Activated CD4-positive, alpha-beta T cell treated with anti-CD3 and anti-CD28 coated beads for 36 hours (primary cell): ENCODE results near the gene CENPP. TPM values are rescaled to one million over a fixed set of nuclear protein-coding genes. Genes with fewer than 3 reads are reported as not detected.
"Not testable (repeated sequence)": the region's sequence is repeated elsewhere in the genome, so short reads cannot be mapped to it uniquely, and the experiment has no call there.

Experiments
- ATAC-seq: fragments of 200-7000 bp; cut with Tn5 transposase; one replicate; pipeline ENCODE4 v1.10.0; 2021; ENCODE audit warnings: mild to moderate bottlenecking, moderate library complexity
- CTCF ChIA-PET: fragments of 350-600 bp; sonication (Branson Sonifier 250); formaldehyde crosslinking; loops from one replicate; lab custom pipeline; 2021; ENCODE audit warnings: antibody characterized with exemption; lab: Charles Lee
- POLR2A ChIA-PET: fragments of 350-600 bp; sonication (Branson Sonifier 250); formaldehyde crosslinking; loops from one replicate; lab custom pipeline; 2021; ENCODE audit warnings: antibody characterized with exemption, inconsistent platforms; lab: Charles Lee
- DNase-seq: peaks from one replicate; pipeline ENCODE4 v3.0.0-alpha.2; 2020
- H3K27ac Mint-ChIP-seq: one replicate; pipeline ENCODE4 v1.8.0; 2021; ENCODE audit warnings: mixed read lengths
- H3K27me3 Mint-ChIP-seq: one replicate; pipeline ENCODE4 v1.8.0; 2021; ENCODE audit warnings: mixed read lengths
- H3K36me3 Mint-ChIP-seq: one replicate; pipeline ENCODE4 v1.8.0; 2021; ENCODE audit warnings: low read depth, mixed read lengths
- H3K4me1 Mint-ChIP-seq: one replicate; pipeline ENCODE4 v1.8.0; 2021; ENCODE audit warnings: mixed read lengths
- H3K4me3 Mint-ChIP-seq: one replicate; pipeline ENCODE4 v1.8.0; 2021; ENCODE audit warnings: mild to moderate bottlenecking, moderate library complexity, mixed read lengths
- H3K9me3 Mint-ChIP-seq: one replicate; pipeline ENCODE4 v1.8.0; 2021; ENCODE audit warnings: low read depth, mixed read lengths
- intact Hi-C, 2 experiments: fragments of 100-400 bp; cut with DNase I in 1 of 2; cut with micrococcal nuclease in 1 of 2; formaldehyde crosslinking; loops; one replicate each; pipeline versions ENCODE4 v1.14.2 to v1.15.1; 2022 to 2024; cut with DNase I, micrococcal nuclease
- total RNA-seq, 2 experiments: library from RNA; stranded (reverse); gene quantifications; one replicate each; pipeline ENCODE4 v1.2.3, GENCODE V29; 2021

Gene CENPP
- total RNA-seq, 2 experiments from 2014 or later = 22.8 to 32.3 TPM

- intact Hi-C loops = no loop called here
- ChIA-PET POLR2A (no interaction called here), CTCF (interaction anchor here (0.7 kb wide), 1 partner anchor 194 kb away, joined by 3 read pairs; no protein-coding TSS in a partner anchor)
- H3K4me3 Mint-ChIP-seq = no peak overlapping the region
- peaks cover 26% of the 10 kb centered on the region for H3K36me3 Mint-ChIP-seq
- H3K4me1 Mint-ChIP-seq = no peaks in the 10 kb centered on the region
- H3K27ac Mint-ChIP-seq = no peak overlapping the region
- no peaks in the 10 kb centered on the region for H3K9me3 Mint-ChIP-seq
- H3K27me3 Mint-ChIP-seq = no peaks in the 10 kb centered on the region
- DNase-seq = no peak
- ATAC-seq = no peak
These were observed 295.1 kb downstream of the CENPP start for GRCh38 chr9:92620845-92621244.

GRCh38 chr9:92623936-92624335, 298.2 kb downstream of the CENPP start:
- H3K9me3 Mint-ChIP-seq, H3K4me3 Mint-ChIP-seq, intact Hi-C loops, ATAC-seq, H3K27me3 Mint-ChIP-seq, DNase-seq, POLR2A ChIA-PET, H3K27ac Mint-ChIP-seq, H3K4me1 Mint-ChIP-seq: not testable (repeated sequence)
- H3K36me3 Mint-ChIP-seq = peaks cover 35% of the 10 kb centered on the region
- CTCF ChIA-PET = interaction anchor here (0.6 kb wide), 1 partner anchor 451 kb away, joined by 3 read pairs; no protein-coding TSS in a partner anchor

GRCh38 chr9:92626484-92626883, 300.7 kb downstream of the CENPP start:
- H3K9me3 Mint-ChIP-seq = no peaks in the 10 kb centered on the region
- H3K36me3 Mint-ChIP-seq = peaks cover 43% of the 10 kb centered on the region
- H3K27me3 Mint-ChIP-seq = no peaks in the 10 kb centered on the region
- intact Hi-C loops = no loop called here
- no peak overlapping the region for H3K27ac Mint-ChIP-seq
- H3K4me1 Mint-ChIP-seq = no peaks in the 10 kb centered on the region
- no peak for DNase-seq
- ATAC-seq = no peak
- POLR2A ChIA-PET = no interaction called here
- CTCF ChIA-PET = no interaction called here
- no peak overlapping the region for H3K4me3 Mint-ChIP-seq

GRCh38 chr9:92627651-92628050, 301.9 kb downstream of the CENPP start:
- POLR2A ChIA-PET = no interaction called here
- CTCF ChIA-PET = no interaction called here
- Mint-ChIP-seq H3K9me3 (no peaks in the 10 kb centered on the region), H3K4me3 (no peak overlapping the region), H3K36me3 (peaks cover 49% of the 10 kb centered on the region), H3K4me1 (peaks cover 6% of the 10 kb centered on the region), H3K27ac (no peak overlapping the region), H3K27me3 (no peaks in the 10 kb centered on the region)
- no peak for DNase-seq
- no peak for ATAC-seq
- intact Hi-C loops = no loop called here

DNA sequence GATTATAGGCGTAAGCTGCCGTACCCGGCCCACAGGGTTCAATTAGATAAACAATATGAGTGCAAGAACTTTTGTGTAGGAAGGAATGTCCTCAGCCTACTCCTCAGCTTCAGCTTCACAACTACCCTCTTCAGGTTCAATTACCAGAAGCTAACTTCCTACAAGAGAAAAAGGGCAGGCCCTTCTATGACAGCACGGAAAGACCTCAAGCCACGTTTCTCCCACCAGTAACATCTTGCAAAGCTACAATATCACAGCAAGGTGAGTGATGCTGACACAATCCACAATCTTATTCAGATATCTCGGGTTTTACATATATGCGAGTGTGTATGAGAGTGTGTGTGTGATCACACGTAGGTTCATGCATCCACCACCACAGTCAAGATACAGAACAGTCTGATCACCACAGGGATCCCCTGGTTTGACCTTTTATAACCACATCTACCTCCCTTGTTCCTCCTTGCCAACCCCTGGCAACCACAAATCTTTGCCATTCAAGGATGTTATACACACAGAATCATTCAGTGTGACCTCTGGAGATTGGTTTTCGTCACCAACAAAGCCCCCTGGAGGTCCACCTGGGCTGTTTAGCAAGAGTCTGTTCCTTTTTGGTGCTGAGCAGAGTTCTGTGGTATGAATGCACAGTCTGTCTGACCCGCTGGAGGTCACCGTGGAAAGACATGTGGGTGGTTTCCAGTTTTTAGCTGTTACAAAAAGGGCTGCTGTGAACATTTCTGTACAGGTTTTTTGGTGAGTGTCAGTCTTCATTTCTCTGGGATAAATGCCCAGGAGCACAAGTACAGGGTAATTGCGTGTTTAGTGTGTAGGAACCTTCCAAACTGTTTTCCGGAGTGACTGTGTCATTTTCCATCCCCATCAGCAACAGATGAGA, 305.9 kb downstream of the CENPP start:
- H3K4me1 Mint-ChIP-seq = peaks cover 6% of the 10 kb centered on the region
- no peak overlapping the region for H3K27ac Mint-ChIP-seq
- peak; percentile 23 for DNase-seq
- H3K36me3 Mint-ChIP-seq = peaks cover 45% of the 10 kb centered on the region
- ChIA-PET POLR2A (no interaction called here), CTCF (no interaction called here)
- H3K27me3 Mint-ChIP-seq = no peaks in the 10 kb centered on the region
- no peaks in the 10 kb centered on the region for H3K9me3 Mint-ChIP-seq
- ATAC-seq = peak; percentile 66
- intact Hi-C loops = loop anchor here (5.0 to 10.0 kb wide), 4 partner anchors 304 to 494 kb away; partner anchors contain the start of genes CENPP (in 2 of the 2), NOL8 (in 2 of the 2) and IARS1 (in 1 of the 2)
- H3K4me3 Mint-ChIP-seq = no peak overlapping the region

DNA sequence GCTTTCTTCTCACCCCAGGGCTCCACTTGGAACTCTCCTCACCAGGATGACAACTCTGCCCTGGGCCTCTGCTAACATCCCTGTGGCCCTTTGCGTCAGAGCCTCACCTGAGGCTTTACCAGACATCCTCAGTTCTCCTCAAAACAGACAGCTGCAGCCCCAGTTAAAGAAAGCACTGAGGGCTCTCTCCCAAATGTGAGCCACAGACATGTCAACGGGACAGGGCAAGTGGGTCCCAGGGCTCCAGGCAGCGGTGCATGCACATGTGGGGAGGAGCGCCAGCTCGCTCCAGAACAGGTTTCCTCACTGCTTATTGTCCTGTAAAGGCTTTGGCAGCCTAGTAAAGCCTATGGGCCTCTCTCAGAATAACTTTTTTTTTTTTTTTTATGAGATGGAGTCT, 306.9 kb downstream of the CENPP start:
- Mint-ChIP-seq H3K4me1 (peaks cover 6% of the 10 kb centered on the region), H3K36me3 (peaks cover 44% of the 10 kb centered on the region), H3K4me3 (no peak overlapping the region), H3K27me3 (no peaks in the 10 kb centered on the region), H3K9me3 (no peaks in the 10 kb centered on the region), H3K27ac (no peak overlapping the region)
- ATAC-seq (no peak), DNase-seq (no peak)
- POLR2A ChIA-PET = no interaction called here
- intact Hi-C loops = loop anchor here (5.0 to 10.0 kb wide), 4 partner anchors 305 to 495 kb away; partner anchors contain the start of genes CENPP (in 2 of the 2), NOL8 (in 2 of the 2) and IARS1 (in 1 of the 2)
- CTCF ChIA-PET = interaction anchor here (0.7 to 2.5 kb wide), 4 partner anchors 16 to 494 kb away, joined by 3 to 11 read pairs (median 6); no protein-coding TSS in a partner anchor

DNA sequence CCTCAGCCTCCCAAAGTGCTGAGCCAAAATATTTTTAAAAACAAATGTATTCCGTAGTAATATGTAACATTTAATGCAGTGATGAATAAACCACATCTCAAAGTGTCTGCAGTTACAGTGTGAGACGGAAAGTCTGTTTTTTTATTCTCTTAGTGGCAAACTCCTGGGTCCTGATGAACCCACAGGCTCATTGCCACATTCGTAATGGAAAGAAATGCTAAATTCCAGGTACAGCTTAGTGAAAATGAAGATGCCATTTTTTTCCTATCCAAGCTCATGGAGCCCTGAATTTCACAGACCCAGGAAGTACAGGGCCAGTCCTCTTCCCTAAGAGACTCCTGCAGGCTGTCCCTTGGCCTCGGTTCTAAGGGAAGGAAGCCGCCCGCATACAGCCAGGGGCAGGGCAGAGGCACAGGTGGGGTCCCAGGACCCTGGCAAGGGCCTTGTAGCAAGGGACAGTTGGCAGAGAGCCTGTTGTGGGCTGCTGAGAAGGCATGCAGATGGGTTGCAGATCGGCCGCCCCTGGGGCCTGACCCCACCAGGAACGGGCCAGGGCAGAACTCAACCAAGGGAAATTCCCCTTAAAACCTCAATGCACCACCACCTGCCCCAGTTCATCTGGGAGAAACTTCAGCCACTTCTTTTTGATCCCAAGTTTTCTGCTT, 308.0 kb downstream of the CENPP start:
- Mint-ChIP-seq H3K27ac (no peak overlapping the region), H3K36me3 (peaks cover 44% of the 10 kb centered on the region), H3K27me3 (no peaks in the 10 kb centered on the region), H3K4me1 (peaks cover 6% of the 10 kb centered on the region), H3K9me3 (no peaks in the 10 kb centered on the region), H3K4me3 (no peak overlapping the region)
- ATAC-seq (no peak), DNase-seq (no peak)
- POLR2A ChIA-PET = no interaction called here
- CTCF ChIA-PET = interaction anchor here (1.1 to 2.5 kb wide), 5 partner anchors 300 to 495 kb away, joined by 3 to 11 read pairs (median 5); no protein-coding TSS in a partner anchor
- intact Hi-C loops = loop anchor here (1.0 to 10.0 kb wide), 6 partner anchors 306 to 499 kb away; partner anchors contain the start of genes CENPP (in 2 of the 2), NOL8 (in 2 of the 2) and IARS1 (in 1 of the 2)

- peaks cover 38% of the 10 kb centered on the region for H3K36me3 Mint-ChIP-seq
- ATAC-seq (peak; percentile 69), DNase-seq (peak; percentile 83)
- ChIA-PET POLR2A (no interaction called here), CTCF (interaction anchor here (0.6 to 2.5 kb wide), 5 partner anchors 9 to 495 kb away, joined by 3 to 11 read pairs (median 3); no protein-coding TSS in a partner anchor)
- no peaks in the 10 kb centered on the region for H3K9me3 Mint-ChIP-seq
- H3K27ac Mint-ChIP-seq = no peak overlapping the region
- peaks cover 6% of the 10 kb centered on the region for H3K4me1 Mint-ChIP-seq
- intact Hi-C loops = loop anchor here (1.0 to 10.0 kb wide), 6 partner anchors 308 to 501 kb away; partner anchors contain the start of genes CENPP (in 2 of the 2), NOL8 (in 2 of the 2) and IARS1 (in 1 of the 2)
- no peak overlapping the region for H3K4me3 Mint-ChIP-seq
- H3K27me3 Mint-ChIP-seq = no peaks in the 10 kb centered on the region
These were observed 309.2 kb downstream of the CENPP start for GRCh38 chr9:92634712-92635605.

GRCh38 chr9:92635760-92636159, 310.0 kb downstream of the CENPP start:
- Mint-ChIP-seq H3K4me3 (no peak overlapping the region), H3K27ac (no peak overlapping the region), H3K27me3 (no peaks in the 10 kb centered on the region), H3K36me3 (peaks cover 37% of the 10 kb centered on the region), H3K4me1 (peaks cover 6% of the 10 kb centered on the region), H3K9me3 (no peaks in the 10 kb centered on the region)
- CTCF ChIA-PET = interaction anchor here (0.6 to 1.4 kb wide), 2 partner anchors 8 to 160 kb away, joined by 3 read pairs; no protein-coding TSS in a partner anchor
- no peak for DNase-seq
- ATAC-seq = no peak
- intact Hi-C loops = loop anchor here in 1 of 2 experiments (10.0 kb wide), 2 partner anchors 311 to 341 kb away; partner anchors contain the start of genes CENPP, IARS1 and NOL8
- POLR2A ChIA-PET = no interaction called here

DNA sequence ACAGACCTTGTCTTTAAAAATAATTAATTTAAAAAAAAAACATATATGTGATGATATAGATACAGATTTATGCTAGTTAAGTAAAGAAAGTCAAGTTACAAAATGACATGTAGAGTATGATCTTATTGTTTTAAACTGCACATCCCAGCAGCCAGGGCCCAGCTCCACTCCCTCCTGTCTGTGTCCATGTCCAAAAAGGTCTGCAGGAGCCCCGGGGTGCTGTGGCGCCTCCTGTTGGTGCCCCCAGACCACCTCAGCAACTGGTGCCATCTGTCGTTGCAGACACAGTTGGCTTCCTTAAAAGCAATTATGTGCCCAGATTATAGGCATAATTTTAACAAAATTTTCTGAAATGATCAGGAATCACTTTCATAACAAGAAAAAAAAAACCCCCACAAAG, 310.9 kb downstream of the CENPP start:
- Mint-ChIP-seq H3K27ac (no peak overlapping the region), H3K9me3 (no peaks in the 10 kb centered on the region), H3K4me3 (no peak overlapping the region), H3K27me3 (no peaks in the 10 kb centered on the region), H3K4me1 (peaks cover 5% of the 10 kb centered on the region), H3K36me3 (peaks cover 41% of the 10 kb centered on the region)
- ATAC-seq (no peak), DNase-seq (no peak)
- CTCF ChIA-PET = interaction anchor here (0.7 kb wide), 1 partner anchor 80 kb away, joined by 3 read pairs; no protein-coding TSS in a partner anchor
- intact Hi-C loops = loop anchor here in 1 of 2 experiments (10.0 kb wide), 2 partner anchors 312 to 342 kb away; partner anchors contain the start of genes CENPP, IARS1 and NOL8
- POLR2A ChIA-PET = no interaction called here
